Measurements from ENCODE around the gene DOCK3.

DOCK3 gene

DNA sequence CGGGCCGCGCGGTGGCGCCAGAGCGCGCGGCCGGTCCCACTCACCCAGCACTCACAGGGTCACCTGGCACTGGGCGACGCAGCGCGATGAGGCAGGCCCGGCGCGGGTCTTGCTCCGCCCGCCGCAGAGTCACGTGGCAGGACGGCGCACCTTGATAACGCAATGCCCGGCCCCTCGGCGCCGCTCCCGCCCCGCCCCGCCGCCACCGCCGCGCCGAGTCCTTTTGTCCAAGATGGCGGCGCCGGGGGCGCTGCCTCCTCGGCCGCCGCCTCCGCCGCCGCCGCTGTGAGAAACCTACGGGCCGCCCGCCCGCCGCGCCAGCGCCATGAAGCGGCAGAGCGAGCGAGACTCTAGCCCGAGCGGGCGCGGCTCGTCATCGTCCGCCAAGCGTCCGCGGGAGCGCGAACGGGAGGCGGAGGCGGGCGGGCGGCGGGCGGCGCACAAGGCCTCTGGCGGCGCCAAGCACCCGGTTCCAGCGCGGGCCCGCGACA is 716.4 kb downstream of the DOCK3 start, which contains the start of gene RBM15B:
Gene RBM15B, plus strand, starts transcription at position 211 of the 491 bp plus-strand sequence. Its CDS starts 115 bp downstream, at position 326.
- peak within 1 kb of the TSS; percentile 78 for H3K4me3 ChIP-seq

DNA sequence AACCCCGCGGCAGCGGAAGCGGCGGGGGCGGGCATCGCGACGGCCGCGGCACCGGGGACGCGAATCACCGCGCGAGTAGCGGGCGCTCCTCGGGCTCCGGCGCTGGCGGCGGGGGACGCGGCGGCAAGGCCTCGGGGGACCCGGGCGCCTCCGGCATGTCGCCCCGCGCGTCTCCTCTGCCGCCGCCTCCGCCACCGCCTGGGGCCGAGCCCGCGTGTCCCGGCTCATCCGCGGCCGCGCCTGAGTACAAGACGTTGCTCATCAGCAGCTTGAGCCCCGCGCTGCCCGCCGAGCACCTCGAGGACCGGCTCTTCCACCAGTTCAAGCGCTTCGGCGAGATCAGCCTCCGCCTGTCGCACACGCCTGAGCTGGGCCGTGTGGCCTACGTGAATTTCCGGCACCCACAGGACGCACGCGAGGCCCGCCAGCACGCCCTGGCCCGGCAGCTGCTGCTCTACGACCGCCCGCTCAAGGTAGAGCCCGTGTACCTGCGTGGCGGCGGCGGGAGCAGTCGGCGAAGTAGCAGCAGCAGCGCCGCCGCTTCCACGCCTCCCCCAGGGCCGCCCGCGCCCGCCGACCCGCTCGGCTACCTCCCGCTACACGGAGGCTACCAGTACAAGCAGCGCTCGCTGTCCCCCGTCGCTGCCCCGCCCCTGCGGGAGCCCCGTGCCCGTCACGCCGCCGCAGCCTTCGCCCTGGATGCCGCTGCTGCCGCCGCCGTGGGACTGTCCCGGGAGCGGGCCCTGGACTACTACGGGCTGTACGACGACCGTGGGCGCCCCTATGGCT is 717.0 kb downstream of the DOCK3 start:
- Histone ChIP-seq H3K4me3 (peak overlapping the region; percentile 78), H3K9ac (ENCODE audit: insufficient read length) (peak overlapping the region; percentile 85), H3K27ac (peak overlapping the region; percentile 36; the same call in 1 of the 2 replicates), H3K9me3 (ENCODE audit: low read depth, low read length) (no peaks in the 10 kb centered on the region), H3K36me3 (ENCODE audit: insufficient read depth, low read length) (peaks cover 32% of the 10 kb centered on the region)
- no peak for TF ChIP-seq POLR2AphosphoS5 (IDR thresholded peaks at IDR 0.05; ENCODE audit: borderline replicate concordance, low read depth, low read length)
- no peak for TF ChIP-seq FOXP2 (optimal IDR thresholded peaks at IDR 0.05; ENCODE audit: control extremely low read depth, extremely low read length, insufficient read depth)
- no peak for TF ChIP-seq EZH2 (IDR thresholded peaks at IDR 0.05)
- DNase-seq (ENCODE audit: low read depth, low spot score), result no peak

More for the DNA sequence above, 716.4 kb downstream of the DOCK3 start, which contains the start of gene RBM15B:
- no peak for TF ChIP-seq FOXP2 (optimal IDR thresholded peaks at IDR 0.05; ENCODE audit: control extremely low read depth, extremely low read length, insufficient read depth)
- peak; percentile 54; the same call in 1 of the 2 replicates for TF ChIP-seq POLR2AphosphoS5 (IDR thresholded peaks at IDR 0.05; ENCODE audit: borderline replicate concordance, low read depth, low read length)
- TF ChIP-seq EZH2 (IDR thresholded peaks at IDR 0.05), result no peak
- no peak for DNase-seq (ENCODE audit: low read depth, low spot score)
- H3K27ac ChIP-seq, result peak within 1 kb of the TSS; percentile 36
- H3K9ac ChIP-seq (ENCODE audit: insufficient read length), result peak within 1 kb of the TSS; percentile 85
- H3K9me3 ChIP-seq (ENCODE audit: low read depth, low read length), result no peaks in the 10 kb centered on the region
- peaks cover 32% of the 10 kb centered on the region for H3K36me3 ChIP-seq (ENCODE audit: insufficient read depth, low read length)

DNA sequence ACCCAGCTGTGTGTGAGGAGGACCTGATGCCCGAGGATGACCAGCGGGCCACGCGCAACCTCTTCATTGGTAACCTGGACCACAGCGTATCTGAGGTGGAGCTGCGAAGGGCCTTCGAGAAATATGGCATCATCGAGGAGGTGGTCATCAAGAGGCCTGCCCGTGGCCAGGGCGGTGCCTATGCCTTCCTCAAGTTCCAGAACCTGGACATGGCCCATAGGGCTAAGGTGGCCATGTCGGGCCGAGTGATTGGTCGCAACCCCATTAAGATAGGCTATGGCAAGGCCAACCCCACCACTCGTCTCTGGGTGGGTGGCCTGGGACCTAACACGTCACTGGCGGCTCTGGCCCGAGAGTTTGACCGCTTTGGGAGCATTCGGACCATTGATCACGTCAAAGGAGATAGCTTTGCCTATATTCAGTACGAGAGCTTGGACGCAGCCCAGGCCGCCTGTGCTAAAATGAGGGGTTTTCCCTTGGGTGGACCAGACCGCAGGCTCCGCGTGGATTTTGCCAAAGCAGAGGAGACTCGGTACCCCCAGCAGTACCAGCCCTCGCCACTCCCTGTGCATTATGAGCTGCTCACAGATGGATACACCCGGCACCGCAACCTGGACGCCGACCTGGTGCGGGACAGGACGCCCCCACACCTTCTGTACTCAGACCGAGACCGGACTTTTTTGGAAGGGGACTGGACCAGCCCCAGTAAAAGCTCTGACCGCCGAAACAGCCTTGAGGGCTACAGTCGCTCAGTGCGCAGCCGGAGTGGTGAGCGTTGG is 717.8 kb downstream of the DOCK3 start:
- Histone ChIP-seq H3K9me3 (ENCODE audit: low read depth, low read length) (no peaks in the 10 kb centered on the region), H3K9ac (ENCODE audit: insufficient read length) (peak overlapping the region; percentile 85), H3K4me3 (peak overlapping the region; percentile 78), H3K27ac (no peak overlapping the region), H3K36me3 (ENCODE audit: insufficient read depth, low read length) (peaks cover 35% of the 10 kb centered on the region)
- no peak for DNase-seq (ENCODE audit: low read depth, low spot score)
- TF ChIP-seq POLR2AphosphoS5 (IDR thresholded peaks at IDR 0.05; ENCODE audit: borderline replicate concordance, low read depth, low read length) (peak; percentile 2; the same call in 1 of the 2 replicates), EZH2 (IDR thresholded peaks at IDR 0.05) (no peak), FOXP2 (optimal IDR thresholded peaks at IDR 0.05; ENCODE audit: control extremely low read depth, extremely low read length, insufficient read depth) (no peak)

DNA sequence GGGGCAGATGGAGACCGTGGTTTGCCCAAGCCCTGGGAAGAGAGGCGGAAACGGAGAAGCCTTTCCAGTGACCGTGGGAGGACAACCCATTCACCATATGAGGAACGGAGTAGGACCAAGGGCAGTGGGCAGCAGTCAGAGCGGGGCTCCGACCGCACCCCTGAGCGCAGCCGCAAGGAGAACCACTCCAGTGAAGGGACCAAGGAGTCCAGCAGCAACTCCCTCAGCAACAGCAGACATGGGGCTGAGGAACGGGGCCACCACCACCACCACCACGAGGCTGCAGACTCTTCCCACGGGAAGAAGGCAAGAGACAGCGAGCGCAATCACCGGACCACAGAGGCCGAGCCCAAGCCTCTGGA is 718.4 kb downstream of the DOCK3 start:
- Histone ChIP-seq H3K9ac (ENCODE audit: insufficient read length) (no peak overlapping the region), H3K36me3 (ENCODE audit: insufficient read depth, low read length) (peaks cover 36% of the 10 kb centered on the region), H3K9me3 (ENCODE audit: low read depth, low read length) (no peaks in the 10 kb centered on the region), H3K4me3 (peak overlapping the region; percentile 78), H3K27ac (no peak overlapping the region)
- no peak for TF ChIP-seq FOXP2 (optimal IDR thresholded peaks at IDR 0.05; ENCODE audit: control extremely low read depth, extremely low read length, insufficient read depth)
- TF ChIP-seq POLR2AphosphoS5 (IDR thresholded peaks at IDR 0.05; ENCODE audit: borderline replicate concordance, low read depth, low read length), result no peak
- no peak for TF ChIP-seq EZH2 (IDR thresholded peaks at IDR 0.05)
- DNase-seq (ENCODE audit: low read depth, low spot score), result no peak

DNA sequence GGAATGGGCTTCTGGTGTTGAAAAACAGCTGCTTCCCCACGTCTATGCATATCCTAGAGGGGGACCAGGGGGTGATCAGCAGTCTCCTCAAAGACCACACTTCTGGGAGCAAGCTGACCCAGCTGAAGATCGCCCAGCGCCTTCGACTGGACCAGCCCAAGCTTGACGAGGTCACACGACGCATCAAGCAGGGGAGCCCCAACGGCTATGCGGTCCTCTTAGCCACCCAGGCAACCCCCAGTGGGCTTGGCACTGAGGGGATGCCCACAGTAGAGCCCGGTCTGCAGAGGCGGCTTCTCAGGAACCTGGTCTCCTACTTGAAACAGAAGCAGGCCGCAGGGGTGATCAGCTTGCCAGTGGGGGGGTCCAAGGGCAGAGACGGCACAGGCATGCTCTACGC is 718.8 kb downstream of the DOCK3 start:
- Histone ChIP-seq H3K9ac (ENCODE audit: insufficient read length) (no peak overlapping the region), H3K4me3 (peak overlapping the region; percentile 30; the same call in 1 of the 2 replicates), H3K36me3 (ENCODE audit: insufficient read depth, low read length) (peaks cover 36% of the 10 kb centered on the region), H3K27ac (no peak overlapping the region), H3K9me3 (ENCODE audit: low read depth, low read length) (no peaks in the 10 kb centered on the region)
- DNase-seq (ENCODE audit: low read depth, low spot score), result no peak
- TF ChIP-seq POLR2AphosphoS5 (IDR thresholded peaks at IDR 0.05; ENCODE audit: borderline replicate concordance, low read depth, low read length) (no peak), EZH2 (IDR thresholded peaks at IDR 0.05) (no peak), FOXP2 (optimal IDR thresholded peaks at IDR 0.05; ENCODE audit: control extremely low read depth, extremely low read length, insufficient read depth) (no peak)

DNA sequence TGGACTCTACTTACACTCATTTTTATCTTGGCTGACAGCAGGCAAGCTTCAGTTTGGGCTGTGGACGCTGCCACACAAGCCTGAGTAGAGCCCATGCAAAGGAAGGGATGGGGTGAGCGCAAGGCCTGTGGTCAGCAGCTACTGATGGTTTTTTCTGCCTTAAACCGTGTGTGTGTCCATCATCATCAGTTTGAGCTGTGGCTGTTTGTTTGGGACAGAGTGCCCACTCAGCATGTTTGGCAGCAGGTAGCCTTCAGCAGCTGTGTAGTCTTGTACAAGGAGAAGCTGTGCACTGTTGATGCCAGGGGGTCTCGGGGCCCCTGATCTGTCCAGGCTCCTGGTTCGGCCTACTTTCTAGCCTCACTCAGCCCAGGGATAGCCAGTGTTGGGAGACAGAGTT is 719.8 kb downstream of the DOCK3 start:
- Histone ChIP-seq H3K9ac (ENCODE audit: insufficient read length) (peak overlapping the region; percentile 15), H3K9me3 (ENCODE audit: low read depth, low read length) (no peaks in the 10 kb centered on the region), H3K36me3 (ENCODE audit: insufficient read depth, low read length) (peaks cover 36% of the 10 kb centered on the region), H3K4me3 (no peak overlapping the region), H3K27ac (no peak overlapping the region)
- no peak for DNase-seq (ENCODE audit: low read depth, low spot score)
- TF ChIP-seq POLR2AphosphoS5 (IDR thresholded peaks at IDR 0.05; ENCODE audit: borderline replicate concordance, low read depth, low read length) (peak; percentile 28; the same call in 1 of the 2 replicates), EZH2 (IDR thresholded peaks at IDR 0.05) (no peak)

DNA sequence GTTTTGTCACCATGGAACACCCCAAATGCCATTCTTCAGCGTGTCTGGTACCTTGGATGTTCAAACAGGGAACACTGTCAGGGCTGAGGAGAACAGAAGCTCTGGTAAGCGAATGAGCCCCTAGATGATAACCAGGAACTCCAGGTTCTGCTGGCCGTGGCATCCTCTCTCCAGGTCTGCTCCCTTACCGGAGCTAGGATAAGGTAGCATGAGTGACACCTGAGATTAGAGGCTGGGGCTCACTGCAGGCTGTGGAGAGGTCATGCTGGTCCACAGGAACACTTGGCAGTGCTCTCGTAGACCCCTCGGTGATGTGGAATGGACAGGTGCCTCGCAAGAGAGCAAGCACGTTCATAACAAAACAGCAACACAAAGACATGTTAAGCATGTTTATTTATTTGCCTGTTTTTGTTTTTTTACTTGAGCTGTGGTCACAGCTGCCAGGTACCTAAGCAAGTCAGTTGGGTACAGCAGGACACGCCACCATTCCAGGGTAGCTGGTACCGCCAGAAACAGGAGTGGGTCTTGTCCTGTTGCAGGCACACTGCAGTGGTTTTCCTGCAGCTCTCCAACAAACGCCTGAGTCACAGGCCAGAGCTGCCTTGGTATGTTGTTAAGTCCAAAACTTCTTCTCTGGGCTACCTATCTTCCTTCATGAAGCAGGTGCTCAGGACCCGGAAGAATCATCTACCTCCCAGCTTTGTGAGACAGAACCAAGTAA is 720.9 kb downstream of the DOCK3 start:
- peaks cover 36% of the 10 kb centered on the region for H3K36me3 ChIP-seq (ENCODE audit: insufficient read depth, low read length)
- DNase-seq (ENCODE audit: low read depth, low spot score), result no peak
- H3K9ac ChIP-seq (ENCODE audit: insufficient read length), result no peak overlapping the region

More for the DNA sequence above, 720.9 kb downstream of the DOCK3 start:
- TF ChIP-seq POLR2AphosphoS5 (IDR thresholded peaks at IDR 0.05; ENCODE audit: borderline replicate concordance, low read depth, low read length), result no peak
- no peak for TF ChIP-seq EZH2 (IDR thresholded peaks at IDR 0.05)
- no peak for TF ChIP-seq FOXP2 (optimal IDR thresholded peaks at IDR 0.05; ENCODE audit: control extremely low read depth, extremely low read length, insufficient read depth)
- H3K9me3 ChIP-seq (ENCODE audit: low read depth, low read length), result no peaks in the 10 kb centered on the region
- H3K27ac ChIP-seq, result no peak overlapping the region
- H3K4me3 ChIP-seq, result no peak overlapping the region
